Stimulated activated CD4-positive, alpha-beta T cell treated with anti-CD3 and anti-CD28 coated beads, Interleukin-1b, Interleukin-23, amount 100 ng/mL, for 48 hours (primary cell): Measurements from ENCODE around the gene AP2M1.

Experiments
- DNase-seq: peaks from one replicate; pipeline ENCODE4 v3.0.0-alpha.2; 2020

AP2M1 gene

DNA sequence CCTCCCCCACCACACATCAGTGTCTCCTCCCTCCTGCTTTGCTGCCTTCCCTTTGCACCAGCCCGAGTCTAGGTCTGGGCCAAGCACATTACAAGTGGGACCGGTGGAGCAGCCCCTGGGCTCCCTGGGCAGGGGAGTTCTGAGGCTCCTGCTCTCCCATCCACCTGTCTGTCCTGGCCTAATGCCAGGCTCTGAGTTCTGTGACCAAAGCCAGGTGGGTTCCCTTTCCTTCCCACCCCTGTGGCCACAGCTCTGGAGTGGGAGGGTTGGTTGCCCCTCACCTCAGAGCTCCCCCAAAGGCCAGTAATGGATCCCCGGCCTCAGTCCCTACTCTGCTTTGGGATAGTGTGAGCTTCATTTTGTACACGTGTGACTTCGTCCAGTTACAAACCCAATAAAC is 9.0 kb downstream of the AP2M1 start:
- no peak for DNase-seq

DNA sequence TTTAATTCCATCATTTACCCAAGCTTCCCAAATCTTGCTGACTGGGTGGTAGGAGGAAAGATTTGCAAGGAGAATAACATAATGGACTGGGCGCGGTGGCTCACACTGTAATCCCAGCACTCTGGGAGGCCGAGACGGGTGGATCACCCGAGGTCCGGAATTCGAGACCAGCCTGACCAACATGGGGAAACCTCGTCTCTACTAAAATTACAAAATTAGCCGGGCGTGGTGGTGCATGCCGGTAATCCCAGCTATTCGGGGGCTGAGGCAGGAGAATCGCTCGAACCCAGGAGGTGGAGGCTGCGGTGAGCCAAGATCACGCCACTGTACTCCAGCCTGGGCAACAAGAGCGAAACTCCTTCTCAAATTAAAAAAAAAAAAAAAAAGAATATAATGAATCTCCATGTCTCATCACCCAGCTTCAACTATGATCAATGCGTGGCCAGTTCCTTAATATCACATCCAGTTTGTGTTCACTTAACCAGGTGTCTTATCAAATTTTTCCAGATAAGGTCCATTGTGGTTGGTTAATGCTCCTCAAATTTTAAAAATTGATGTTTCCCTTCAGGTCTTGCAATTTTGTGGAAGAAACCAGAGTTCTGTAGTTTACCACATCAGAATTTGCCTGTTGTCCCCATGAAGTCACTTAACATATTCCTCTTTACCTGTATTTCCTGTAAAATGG is 10.0 kb downstream of the AP2M1 start:
- DNase-seq: no peak

DNA sequence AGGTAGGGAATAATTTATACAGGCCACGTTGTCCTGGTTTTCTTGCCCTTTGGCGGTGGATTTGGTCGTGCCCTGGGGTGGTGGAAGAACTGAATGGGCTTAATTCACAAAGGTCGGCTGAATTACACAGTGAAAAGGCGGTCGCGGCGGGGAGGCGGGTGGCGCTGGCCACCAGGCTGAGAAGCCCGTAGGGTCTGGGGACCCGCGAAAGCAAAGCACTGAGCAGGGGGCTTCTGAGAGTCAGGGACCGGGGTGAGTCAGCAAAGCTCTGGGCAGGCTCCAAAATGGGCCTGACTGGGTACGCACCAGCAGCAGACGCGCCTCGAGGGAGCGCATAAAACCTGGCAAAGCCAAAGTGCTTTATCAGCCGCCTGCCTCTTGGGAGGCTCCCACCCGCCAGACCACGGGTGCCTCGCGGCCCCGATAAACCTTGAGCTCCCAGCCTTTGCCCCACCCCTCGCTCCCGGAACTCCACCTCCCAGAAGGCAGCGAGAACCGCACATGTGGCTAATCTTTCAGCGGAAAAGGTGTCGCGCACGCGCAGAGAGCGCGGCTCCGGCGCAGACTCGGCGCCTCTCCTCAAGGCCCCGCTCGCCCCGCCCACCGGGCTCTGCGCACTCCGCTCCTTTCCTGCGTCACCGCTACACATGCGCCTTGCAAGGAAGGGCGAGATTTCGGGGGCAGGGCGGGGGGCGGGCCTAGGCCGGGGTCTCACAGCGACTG is 11.0 kb downstream of the AP2M1 start:
- peak; percentile 99 for DNase-seq

DNA sequence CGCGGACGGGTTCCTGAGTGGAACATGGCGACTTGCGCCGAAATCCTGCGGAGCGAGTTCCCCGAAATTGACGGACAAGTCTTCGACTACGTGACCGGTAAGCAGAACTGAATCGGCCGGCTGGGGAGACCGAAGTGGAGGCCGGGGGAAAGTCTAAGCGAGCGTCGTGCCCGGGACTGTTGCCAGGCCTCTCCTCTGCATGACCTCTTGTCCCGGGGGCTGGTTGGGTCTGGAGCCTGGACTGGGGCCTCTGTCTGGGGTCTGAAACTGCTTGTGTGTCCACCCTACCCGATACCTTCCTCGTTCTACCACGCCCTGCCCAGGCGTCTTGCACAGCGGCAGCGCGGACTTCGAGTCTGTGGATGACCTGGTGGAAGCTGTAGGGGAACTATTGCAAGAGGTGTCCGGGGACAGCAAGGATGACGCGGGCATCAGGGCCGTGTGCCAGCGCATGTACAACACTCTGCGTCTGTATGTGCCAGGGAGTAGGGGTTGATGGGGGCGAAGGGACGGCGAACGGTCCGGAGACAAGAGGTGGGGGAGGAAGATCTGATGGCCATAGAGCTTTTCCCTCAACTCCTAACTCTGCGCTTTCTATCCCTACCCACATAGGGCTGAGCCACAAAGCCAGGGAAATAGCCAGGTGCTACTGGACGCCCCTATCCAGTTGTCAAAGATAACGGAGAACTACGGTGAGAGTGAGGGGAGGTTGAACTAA is 11.7 kb downstream of the AP2M1 start, which contains the start of gene ABCF3:
Gene ABCF3 (plus strand): TSS at position 16 of the 718 bp plus-strand sequence. CDS start 9 bp downstream, at position 25.
- DNase-seq: no peak

DNA sequence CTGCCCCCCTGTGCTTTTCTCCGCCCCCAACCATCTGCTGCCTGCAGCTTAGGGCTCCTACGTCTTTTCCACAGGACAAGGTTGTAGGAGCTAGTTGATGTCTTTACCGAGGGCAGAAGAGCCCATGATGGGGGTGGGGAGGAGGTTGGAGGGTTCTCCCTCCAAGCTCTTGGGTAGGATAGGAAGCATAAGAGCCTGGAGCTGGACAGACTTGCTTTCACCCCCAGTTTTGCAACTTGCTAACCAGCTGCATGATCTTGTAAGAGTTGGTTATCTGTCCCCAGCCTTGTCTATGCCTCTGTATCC is 12.2 kb downstream of the AP2M1 start:
- DNase-seq: no peak

DNA sequence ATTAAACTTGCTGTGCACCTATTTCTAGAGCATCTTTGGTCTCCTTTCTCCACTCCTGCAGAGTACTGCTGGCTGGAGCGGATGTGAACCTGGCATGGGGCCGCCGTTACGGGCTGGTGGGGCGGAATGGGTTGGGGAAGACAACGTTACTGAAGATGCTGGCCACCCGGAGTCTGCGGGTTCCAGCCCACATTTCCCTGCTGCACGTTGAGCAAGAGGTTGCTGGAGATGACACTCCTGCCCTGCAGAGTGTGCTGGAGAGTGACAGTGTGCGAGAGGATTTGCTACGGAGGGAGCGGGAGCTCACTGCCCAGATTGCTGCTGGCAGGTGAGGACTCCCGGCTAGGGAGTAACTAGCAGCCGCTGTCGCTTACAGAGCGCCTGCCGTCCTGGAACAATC is 13.4 kb downstream of the AP2M1 start:
- DNase-seq: no peak

DNA sequence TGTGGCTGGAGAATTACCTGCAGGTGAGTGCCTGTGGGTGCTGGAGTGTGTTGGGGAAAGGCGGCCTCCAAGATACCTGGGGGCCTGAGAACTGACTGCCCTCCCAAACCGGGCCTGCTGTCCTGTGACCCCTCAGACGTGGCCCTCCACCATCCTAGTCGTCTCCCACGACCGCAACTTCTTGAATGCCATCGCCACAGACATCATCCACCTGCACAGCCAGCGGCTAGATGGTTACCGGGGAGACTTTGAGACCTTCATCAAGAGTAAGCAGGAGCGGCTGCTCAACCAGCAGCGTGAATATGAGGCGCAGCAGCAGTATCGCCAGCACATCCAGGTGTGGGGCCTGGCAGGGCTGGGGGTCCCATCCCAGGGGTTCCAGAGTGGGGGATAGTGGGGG is 14.8 kb downstream of the AP2M1 start:
- no peak for DNase-seq

DNA sequence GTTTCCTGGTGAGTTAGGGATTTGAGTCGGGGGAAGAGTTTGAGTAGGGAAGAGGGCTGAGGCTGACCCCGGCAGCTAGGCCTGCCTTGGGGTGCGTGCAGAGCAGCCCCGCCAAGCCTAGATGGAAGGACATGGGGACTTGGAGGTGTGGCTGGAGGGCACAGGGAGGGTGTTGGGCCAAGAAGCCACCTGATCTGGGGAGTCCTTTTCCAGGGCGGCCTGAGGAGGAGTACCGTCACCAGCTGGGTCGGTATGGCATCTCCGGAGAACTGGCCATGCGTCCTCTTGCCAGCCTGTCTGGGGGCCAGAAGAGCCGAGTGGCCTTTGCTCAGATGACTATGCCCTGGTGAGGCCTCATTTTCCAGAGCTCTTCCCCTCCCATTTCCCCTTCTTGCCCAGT is 18.2 kb downstream of the AP2M1 start:
- no peak for DNase-seq

DNA sequence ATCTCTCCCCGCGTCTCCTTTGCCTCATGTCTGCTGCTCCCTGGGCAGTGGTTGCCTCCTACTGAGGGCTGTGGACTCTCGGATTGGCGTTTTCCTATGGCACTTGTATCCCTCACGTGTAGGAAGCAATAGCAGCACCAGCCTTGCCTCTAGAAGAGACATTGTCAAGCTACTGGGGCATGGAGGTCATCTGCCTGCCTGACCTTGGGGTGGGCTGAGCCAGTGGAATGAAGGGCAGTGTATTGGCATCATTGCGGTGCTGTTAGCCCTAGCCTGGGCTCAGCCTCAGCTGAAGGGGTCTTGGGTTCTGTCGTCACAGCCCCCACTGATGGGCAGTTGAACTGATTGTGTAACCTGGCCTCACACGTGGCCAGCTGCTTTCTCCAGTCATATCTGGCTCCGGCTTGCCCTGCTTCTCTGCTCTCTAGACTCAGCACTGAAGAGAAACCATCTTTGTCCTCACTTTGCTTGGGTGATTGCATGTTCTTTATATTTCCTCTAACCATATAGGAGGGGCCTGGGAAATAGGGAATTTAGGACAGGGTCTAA is 19.4 kb downstream of the AP2M1 start:
- no peak for DNase-seq

DNA sequence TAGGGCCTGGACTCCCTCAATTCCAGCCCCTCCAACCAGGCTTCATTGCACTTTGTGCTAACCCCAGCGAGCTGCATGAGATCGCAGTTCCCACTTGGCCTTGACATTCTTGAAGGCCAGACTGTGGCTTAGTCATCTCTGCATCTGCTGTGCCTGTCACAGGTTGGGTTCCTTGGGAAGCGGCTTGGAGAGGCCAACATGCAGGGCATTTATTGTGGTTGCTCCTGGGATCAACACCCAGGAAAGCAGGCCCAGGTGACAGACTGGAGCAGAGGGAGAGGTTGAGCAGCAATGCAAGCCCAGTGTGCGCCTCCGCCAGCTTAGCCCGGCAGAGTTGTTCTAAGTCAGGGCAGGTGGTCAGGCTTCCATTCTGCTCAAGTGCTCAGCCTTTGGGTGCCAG is 21.9 kb downstream of the AP2M1 start:
- DNase-seq: no peak

DNA sequence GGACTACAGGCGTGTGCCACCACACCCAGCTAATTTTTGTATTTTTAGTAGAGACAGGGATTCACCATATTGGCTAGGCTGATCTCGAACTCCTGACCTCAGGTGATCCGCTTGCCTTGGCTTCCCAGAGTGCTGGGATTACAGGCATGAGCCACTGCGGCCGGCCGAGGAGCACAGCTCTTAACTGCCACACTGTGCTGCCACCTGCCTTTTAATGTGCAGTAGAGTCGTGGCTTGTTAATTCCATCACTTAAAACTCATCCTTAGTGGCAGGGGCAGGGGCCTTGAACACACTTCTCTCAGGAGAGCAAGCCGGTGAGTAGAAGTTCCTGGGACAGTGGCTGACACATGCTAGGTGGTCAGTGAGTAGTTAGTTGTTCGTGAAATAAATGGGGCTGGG is 23.9 kb downstream of the AP2M1 start:
- no peak for DNase-seq

DNA sequence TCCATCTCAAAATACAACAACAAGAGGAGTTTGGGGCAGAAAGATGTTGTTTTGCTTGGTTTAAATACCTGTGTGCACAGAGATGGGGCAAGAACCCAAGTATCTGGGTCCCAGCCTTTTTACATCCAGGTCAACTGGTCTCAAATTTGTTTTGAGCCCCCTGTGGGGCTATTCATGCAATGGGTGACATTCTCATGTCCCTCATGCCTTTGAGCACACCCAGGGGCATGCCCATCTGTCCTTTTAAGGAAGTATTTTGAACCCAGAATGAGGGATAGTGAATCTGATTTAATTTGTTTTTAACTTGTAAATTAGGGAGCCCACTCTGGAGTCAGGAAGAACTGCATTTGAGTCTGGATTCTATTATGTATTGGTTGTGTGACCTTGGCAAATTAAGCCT is 26.2 kb downstream of the AP2M1 start:
- DNase-seq: no peak

DNA sequence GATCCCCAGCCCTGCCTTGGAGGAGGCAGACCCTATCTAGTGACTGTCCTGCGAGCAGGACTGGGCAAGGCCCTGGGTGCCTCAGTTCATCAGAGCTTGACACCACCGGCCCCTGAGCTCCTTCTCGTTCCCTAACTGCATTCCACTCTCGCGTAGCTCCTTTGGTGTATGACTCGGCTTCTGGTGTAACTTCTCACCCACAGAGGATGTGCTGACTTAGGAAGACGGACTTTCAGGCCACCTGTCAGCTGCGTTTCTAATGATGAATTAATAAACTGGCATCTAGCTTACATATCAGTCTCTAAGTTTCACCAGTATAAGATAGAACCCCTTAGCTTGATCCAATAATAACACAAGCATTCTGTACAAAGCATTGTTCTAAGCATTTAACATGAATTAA is 28.9 kb downstream of the AP2M1 start:
- no peak for DNase-seq

DNA sequence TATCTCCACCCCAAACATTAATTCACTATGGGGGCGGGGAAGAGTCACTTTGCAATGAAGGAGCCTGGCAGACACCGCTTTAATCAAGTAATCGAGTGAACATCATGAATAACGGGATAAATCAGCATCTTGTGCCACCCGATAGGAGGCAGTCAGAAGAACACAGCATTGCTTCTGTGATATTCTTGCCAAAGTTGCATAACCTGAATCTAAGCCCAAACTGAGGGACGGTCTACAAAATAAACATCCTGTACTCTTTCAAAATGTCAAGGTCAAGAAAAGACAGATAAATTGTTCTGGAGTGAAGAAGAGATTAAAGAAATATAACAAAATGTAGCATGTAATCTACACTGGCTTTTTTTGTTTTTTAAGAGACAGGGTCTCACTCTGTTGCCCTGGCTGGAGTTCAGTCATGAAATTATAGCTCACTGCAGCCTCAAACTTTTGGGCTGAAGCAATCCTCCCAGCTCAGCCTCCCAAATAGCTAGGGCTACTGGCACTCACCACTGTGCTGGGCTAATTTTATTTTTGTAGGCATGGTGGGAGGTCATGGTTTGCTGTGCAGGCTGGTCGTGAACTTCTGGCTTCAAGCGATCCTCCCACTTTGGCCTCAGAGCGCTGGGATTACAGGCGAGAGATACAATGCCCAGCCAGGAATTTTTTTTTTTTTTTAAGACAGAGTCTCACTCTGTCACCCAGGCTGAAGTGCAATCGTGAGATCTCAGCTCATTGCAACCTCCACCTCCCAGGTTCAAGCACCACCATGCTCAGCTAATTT is 34.7 kb downstream of the AP2M1 start:
- no peak for DNase-seq

DNA sequence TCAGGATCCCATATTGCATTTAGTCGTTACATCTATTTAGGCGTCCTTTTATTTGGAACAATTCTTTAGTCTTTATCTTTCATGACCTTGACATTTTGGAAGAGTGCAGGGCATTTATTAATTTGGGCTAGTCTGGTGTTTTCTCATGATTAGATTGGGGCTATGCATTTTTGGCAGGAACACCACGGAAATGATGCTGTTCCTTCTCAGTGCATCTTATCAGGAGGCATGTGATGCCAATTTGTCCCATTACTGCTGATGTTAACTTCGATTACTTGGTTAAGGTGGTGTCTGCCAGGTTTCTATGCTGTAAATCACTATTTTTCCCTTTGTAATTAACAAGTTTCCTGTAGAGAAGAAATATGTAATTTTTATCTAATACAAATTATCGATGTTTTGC is 36.6 kb downstream of the AP2M1 start:
- DNase-seq: no peak

DNA sequence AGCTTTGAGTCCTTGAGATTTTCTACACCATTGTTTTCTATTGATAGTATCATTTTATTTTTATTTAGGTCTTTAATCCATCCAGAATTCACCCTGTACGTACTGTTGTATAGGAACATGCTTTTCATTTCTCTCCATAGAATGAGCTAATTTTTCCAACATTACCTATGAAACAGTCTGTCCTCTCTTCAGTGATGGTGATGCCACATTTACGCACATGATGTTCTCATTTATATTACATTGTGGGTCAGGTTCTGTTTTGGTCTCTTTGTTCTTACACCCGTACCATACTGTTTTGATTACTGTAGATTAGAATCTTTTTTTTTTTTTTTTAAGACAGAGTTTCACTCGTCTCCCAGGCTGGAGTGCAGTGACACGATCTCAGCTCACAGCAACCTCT is 37.1 kb downstream of the AP2M1 start:
- DNase-seq: no peak

DNA sequence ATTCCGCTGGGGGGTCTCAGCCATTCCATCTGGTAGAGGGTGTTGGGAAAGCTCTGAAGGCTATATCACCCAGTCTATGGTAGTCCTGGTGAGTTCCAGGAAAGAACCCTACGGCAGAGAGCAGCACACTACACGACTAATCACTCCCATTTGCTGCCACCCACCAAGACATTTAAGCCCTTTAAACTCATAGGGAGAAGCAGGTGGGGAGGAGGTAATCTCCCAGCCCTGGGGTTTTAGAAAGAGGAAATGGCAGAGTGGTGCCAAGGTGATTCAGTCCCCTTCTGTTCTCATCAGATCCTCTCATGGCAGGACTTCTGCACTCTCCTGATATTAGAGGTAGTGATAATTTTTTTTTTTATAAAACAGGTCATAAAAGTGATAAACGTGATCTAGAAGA is 44.2 kb downstream of the AP2M1 start:
- DNase-seq: no peak

DNA sequence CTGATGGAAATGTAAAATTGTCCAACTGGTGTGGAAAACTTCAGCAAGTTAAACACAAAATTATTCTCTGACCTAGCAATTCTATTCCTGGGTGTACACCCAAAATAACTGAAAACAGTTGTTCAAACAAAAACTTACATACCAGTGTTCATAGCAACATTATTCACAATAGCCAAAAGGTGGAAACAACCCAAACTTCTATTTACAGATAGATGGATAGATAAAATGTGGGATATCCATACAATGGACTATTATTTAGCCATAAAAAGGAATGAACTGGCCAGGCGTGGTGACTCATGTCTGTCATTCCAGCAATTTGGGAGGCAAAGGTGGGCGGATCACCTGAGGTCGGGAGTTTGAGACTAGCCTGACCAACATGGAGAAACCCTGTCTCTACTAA is 47.9 kb downstream of the AP2M1 start:
- no peak for DNase-seq

DNA sequence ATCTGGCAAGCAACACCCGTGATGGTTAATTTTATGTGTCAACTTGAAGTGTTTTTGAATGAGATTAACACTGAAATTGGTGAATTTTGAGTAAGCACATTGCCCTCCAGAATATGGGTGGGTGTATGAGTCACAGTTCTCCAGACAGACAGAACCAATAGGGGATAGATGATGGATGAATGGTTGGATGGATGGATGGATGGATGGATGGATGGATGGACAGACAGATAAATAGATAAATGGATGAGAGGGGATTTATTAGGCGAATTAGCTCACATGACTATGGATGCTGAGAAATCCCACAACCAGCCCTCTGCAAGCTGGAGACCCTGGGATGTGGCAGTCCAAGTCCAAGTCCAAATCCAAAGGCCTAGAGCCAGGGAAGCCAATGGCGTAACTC is 49.3 kb downstream of the AP2M1 start:
- DNase-seq: no peak

DNA sequence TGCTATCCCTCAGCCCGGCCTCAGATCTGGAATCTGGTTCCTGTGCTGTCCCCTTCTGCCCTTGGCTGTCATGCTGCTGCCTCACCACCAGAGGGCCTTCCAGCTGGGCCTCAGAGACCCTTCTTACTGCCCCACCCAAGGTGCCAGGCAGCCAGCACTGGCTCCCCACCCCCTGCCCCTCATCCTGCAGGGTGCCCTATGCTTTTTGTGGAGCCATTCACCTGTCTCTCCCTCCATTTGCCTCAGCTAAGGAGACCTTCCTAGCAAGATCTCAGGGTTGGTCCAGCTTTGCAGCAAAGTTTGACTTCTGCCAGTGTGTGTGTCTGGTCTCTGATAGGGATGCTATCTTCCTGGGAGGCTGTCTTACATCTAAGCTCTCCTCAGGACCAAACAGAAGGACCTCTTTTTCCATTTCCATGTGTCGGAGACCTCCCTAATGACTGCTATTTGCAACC is 52.9 kb downstream of the AP2M1 start:
- peak; percentile 43 for DNase-seq

DNA sequence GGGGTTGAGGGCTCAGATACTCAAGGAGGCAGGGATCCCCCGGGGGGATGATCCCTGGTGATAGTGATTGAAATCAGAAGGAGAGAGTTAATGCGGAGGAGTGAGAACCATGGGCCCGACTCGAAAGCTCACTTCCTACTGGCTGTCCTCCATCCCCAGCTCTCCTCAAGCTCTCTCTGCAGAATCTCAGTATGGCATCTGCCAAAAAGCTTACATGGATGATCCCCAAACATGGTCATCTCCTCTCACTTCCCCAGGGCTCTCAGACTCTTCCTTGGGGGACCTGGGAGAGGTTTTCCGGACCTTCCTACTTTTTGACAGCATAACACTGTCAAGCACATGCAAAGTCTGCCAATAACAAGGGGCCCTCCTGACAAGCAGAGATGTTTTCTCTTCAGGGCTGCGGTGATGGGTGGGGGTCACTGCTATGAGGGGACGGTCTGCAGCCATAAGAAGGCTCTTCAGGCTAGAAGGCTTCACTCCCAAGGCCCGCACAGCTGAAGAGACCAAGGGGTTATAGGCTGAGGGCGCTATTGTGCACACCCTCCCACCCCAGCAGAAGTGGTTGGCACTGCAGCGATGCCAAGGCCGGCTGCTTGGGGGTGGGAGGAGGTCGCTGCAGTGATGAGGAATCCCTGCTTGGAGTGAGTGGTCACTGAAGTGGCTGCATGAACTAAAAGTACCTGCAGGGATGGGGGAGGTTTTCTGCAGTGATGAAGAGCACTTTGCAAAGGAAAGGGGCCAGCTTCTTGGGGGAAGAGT is 53.9 kb downstream of the AP2M1 start:
- no peak for DNase-seq

DNA sequence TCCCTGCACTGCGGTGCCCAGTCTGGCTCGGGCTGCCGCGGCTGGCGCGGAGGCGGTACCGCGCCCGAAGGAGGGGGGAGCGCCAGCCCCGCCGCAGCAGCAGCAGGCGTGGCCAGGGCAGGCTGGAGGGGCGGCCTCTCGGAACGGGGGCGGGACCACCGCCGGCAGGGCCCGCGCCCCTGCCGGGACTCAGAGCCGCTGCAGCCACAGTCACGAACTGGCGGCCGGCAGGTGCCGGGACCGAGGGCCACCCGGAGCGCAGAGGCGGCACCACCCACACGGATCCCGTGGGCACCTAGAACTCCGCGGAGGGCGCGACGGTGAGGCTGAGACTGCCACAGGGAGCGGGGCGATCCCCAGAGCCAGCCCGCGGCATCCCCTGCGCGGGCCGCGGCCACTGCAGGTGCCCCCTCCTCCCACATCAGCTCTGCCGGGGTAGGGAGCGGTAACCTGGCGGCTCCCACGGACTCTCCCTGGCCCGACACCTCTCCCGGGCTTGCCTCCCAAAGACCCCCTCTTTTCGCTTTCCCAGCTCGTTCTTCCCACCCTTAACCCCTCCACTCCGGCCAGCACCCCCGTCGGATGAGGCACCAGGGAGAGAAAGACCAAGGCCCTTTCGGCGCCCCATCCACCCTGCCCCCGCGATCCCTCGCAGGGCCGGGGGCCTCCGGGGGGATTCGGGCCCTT is 54.9 kb downstream of the AP2M1 start, which contains the start of gene VWA5B2:
Gene VWA5B2 (plus strand): TSS at position 192 of the 687 bp plus-strand sequence. CDS start 944 bp downstream, outside the sequence.
- DNase-seq: peak; percentile 58
